GM23338 (cell line): Measurements from ENCODE around the gene IFT74.

Experiments
- CREB1 ChIP-seq: fragments of 250-450 bp; sonication (Bioruptor Pico); IDR thresholded peaks from 2 replicates; pipeline ENCODE4 v1.5.0; 2020; ENCODE audit warnings: low read depth, mild to moderate bottlenecking, moderate library complexity
- CTCF ChIP-seq, 2 experiments: fragments of 200-600 bp in 1 of 2; sonication (generic) in 1 of 2; conservative IDR thresholded peaks; 2 replicates each; pipeline versions ENCODE4 v1.5.1 to v1.6.1; 2016 to 2017; ENCODE audit warnings: antibody characterized with exemption in 2 of 2, low read depth in 2 of 2, mild to moderate bottlenecking in 2 of 2, moderate library complexity in 1 of 2
- ETS1 ChIP-seq: IDR thresholded peaks from 2 replicates; pipeline ENCODE4 v1.6.1; 2016; ENCODE audit warnings: antibody characterized with exemption
- EZH2 ChIP-seq: fragments of 200-600 bp; sonication (generic); IDR thresholded peaks from one replicate; pipeline ENCODE4 v1.8.0; 2017; ENCODE audit warnings: antibody characterized with exemption, mild to moderate bottlenecking, low read depth; ENCODE audit not compliant: unreplicated experiment
- EZH2phosphoT487 ChIP-seq: fragments of 200-600 bp; sonication (generic); IDR thresholded peaks from one replicate; pipeline ENCODE4 v1.8.1; 2018; ENCODE audit warnings: antibody characterized with exemption; ENCODE audit not compliant: unreplicated experiment
- JUNB ChIP-seq: IDR thresholded peaks from one replicate; pipeline ENCODE4 v1.6.1; 2016; ENCODE audit warnings: antibody characterized with exemption; ENCODE audit not compliant: unreplicated experiment
- NANOG ChIP-seq: IDR thresholded peaks from 2 replicates; pipeline ENCODE4 v1.6.1; 2016; ENCODE audit warnings: antibody characterized with exemption, borderline replicate concordance
- POLR2AphosphoS5 ChIP-seq: IDR thresholded peaks from 2 replicates; pipeline ENCODE4 v1.6.1; 2016; ENCODE audit warnings: antibody characterized with exemption, low read depth
- STAT1 ChIP-seq: IDR thresholded peaks from one replicate; pipeline ENCODE4 v1.6.1; 2016; ENCODE audit warnings: antibody characterized with exemption; ENCODE audit not compliant: unreplicated experiment
- ZNF114 ChIP-seq: fragments of 250-450 bp; sonication (Bioruptor Pico); IDR thresholded peaks from 2 replicates; pipeline ENCODE4 v1.5.0; 2020; ENCODE audit warnings: mild to moderate bottlenecking, moderate library complexity
- ZNF331 ChIP-seq: fragments of 250-450 bp; sonication (Bioruptor Pico); IDR thresholded peaks from 2 replicates; pipeline ENCODE4 v1.5.0; 2020; ENCODE audit warnings: low read depth, mild to moderate bottlenecking, moderate library complexity
- TF ChIP-seq, protein P1 (sequence below): IDR thresholded peaks from one replicate; pipeline ENCODE4 v1.6.1; 2018; ENCODE audit warnings: antibody characterized with exemption; ENCODE audit not compliant: unreplicated experiment

DNA sequence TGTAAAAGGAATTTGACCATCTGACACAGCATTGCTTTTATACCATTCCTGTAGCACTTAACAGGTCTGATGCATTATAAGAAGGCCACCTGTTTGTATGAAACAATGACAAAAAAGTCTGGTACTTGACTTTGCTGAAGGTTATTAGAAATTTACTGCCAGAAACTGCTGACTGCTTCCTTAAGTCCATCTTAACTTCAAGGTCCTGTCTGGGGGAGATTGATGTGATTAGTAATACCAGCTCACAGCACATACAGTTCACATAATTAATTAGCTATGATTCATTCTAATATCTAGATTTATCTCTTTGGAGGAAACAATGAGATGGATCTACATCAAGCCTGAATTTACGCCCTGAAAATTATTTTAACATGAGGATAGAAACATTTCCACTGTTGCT is 103.2 kb downstream of the IFT74 start:
- TF ChIP-seq CTCF (conservative IDR thresholded peaks at IDR 0.05; ENCODE audit: low read depth in 2 of 2) (no peak), STAT1 (no peak), EZH2 (no peak), EZH2phosphoT487 (no peak), JUNB (no peak), ZNF114 (no peak), POLR2AphosphoS5 (no peak), CREB1 (CRISPR knock-in tag) (no peak), ETS1 (no peak), NANOG (no peak), ZNF331 (CRISPR knock-in tag) (no peak)
- TF ChIP-seq, protein P1, sequence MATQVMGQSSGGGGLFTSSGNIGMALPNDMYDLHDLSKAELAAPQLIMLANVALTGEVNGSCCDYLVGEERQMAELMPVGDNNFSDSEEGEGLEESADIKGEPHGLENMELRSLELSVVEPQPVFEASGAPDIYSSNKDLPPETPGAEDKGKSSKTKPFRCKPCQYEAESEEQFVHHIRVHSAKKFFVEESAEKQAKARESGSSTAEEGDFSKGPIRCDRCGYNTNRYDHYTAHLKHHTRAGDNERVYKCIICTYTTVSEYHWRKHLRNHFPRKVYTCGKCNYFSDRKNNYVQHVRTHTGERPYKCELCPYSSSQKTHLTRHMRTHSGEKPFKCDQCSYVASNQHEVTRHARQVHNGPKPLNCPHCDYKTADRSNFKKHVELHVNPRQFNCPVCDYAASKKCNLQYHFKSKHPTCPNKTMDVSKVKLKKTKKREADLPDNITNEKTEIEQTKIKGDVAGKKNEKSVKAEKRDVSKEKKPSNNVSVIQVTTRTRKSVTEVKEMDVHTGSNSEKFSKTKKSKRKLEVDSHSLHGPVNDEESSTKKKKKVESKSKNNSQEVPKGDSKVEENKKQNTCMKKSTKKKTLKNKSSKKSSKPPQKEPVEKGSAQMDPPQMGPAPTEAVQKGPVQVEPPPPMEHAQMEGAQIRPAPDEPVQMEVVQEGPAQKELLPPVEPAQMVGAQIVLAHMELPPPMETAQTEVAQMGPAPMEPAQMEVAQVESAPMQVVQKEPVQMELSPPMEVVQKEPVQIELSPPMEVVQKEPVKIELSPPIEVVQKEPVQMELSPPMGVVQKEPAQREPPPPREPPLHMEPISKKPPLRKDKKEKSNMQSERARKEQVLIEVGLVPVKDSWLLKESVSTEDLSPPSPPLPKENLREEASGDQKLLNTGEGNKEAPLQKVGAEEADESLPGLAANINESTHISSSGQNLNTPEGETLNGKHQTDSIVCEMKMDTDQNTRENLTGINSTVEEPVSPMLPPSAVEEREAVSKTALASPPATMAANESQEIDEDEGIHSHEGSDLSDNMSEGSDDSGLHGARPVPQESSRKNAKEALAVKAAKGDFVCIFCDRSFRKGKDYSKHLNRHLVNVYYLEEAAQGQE = no peak
